GM18519 (cell line): ENCODE data around the gene UST.

ENCODE experiments used
- ATAC-seq: cut with Tn5 transposase; IDR thresholded peaks from one replicate; pipeline ENCODE4 v1.9.1; 2021; ENCODE audit warnings: mild to moderate bottlenecking, moderate library complexity; ENCODE audit not compliant: unreplicated experiment, low FRiP score

Gene UST, protein sequence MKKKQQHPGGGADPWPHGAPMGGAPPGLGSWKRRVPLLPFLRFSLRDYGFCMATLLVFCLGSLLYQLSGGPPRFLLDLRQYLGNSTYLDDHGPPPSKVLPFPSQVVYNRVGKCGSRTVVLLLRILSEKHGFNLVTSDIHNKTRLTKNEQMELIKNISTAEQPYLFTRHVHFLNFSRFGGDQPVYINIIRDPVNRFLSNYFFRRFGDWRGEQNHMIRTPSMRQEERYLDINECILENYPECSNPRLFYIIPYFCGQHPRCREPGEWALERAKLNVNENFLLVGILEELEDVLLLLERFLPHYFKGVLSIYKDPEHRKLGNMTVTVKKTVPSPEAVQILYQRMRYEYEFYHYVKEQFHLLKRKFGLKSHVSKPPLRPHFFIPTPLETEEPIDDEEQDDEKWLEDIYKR

DNA sequence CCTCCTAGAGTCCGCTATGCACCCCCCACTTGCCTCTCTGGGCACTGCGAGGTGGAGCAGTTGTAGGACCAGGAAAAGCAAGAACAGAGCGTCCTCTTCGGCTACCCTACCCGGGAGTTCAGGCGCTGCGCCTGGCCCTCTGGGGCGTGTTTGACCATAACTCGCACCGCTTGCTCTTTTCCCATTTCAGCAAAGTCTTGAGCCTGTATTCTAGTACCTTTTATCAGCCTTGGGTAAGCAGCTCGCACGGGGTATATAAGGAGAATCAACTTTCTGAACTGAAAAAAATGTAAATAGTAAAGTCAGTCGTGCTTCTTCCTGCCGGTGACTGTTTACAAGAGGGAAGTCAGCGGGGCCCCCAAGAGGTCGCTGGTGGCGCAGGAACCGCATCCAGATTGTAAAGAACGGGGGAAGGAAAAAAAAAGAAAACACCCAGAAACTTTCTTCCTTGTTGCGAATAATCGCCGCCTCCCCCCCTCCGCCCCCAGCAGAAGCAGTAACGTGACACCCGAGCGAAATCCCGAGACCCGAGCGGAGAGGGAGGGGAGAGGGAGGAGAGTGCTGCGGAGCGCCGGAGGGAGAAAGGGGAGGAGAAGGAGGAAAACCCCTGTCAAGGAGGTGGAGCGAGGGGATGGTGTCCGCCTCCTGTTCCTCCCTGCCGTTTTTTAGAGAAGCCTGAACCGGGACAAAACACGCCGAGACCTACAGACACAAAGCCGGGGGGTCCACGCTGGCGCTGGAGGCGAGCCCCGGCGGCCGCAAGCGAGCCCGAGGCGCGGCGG, at the start of gene UST:
UST (plus strand) TSS at position 668 of the 782 bp plus-strand sequence. CDS start 401 bp downstream, outside the sequence.
- no peak for ATAC-seq

DNA sequence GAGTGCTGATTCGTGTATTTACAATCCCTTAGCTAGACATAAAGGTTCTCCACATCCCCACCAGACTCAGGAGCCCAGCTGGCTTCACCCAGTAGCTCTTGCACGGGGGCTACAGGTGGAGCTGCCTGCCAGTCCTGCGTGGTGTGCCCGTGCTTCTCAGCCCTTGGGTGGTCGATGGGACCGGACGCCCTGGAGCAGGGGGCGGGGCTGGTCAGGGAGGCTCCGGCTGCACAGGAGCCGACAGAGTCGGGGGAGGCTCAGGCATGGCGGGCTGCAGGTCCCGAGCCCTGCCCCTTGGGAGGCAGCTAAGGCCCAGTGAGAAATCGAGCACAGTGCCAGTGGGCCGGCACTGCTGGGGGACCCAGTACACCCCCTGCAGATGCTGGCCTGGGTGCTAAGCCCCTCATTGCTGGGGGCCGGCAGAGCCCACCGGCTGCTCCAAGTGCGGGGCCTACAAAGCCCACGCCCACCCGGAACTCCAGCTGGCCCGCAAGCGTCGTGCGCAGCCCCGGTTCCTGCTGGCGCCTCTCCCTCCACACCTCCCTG, 48.9 kb upstream of the UST start:
- ATAC-seq = no peak

DNA sequence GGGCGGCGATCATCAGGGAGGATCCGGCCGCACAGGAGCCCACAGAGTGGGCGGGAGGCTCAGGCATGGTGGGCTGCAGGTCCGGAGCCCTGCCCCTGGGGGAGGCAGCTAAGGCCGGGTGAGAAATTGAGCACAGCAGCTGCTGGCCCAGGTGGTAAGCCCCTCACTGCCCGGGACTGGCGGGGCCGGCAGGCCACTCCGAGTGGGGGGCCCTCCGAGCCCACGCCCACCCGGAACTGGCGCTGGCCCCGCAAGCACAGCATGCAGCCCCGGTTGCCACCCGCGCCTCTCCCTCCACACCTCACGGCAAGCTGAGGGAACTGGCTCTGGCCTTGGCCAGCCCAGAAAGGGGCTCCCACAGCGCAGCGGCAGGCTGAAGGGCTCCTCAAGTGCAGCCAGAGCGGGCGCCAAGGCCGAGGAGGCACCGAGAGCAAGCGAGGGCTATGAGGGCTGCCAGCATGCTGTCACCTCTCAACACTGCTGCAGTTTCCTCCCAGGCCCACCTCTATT, 48.1 kb upstream of the UST start:
- ATAC-seq = no peak

DNA sequence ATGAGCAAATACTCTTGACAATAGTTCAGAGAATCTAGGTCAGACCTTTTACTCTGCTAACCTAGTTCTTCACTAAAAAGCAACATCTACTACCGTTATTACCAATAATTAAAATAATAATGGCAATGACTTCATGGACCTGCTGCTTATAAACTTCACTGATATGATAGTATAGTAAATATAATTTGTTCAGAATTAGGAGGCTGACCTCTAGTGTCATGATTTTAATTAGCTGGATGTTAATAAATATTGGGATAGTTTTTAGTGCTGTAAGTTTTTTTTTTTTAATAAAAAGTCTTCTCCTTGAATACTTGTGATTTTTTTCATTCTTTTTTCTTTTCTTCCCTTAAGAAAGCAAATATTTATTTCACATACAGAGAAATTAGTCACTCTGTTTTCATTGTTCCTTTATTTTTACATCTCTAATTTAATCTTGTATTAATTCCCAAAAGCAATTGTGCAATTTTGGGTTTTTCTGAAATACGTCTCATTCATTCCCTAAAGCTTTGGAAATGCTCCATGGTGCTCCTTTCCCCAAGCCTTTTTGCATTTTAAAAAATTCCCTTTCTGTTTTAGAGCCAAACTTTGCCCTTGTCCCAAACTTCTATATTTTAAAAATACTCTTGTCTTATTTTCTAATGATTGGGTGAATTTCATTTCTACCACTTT, 46.6 kb upstream of the UST start:
- ATAC-seq = no peak

DNA sequence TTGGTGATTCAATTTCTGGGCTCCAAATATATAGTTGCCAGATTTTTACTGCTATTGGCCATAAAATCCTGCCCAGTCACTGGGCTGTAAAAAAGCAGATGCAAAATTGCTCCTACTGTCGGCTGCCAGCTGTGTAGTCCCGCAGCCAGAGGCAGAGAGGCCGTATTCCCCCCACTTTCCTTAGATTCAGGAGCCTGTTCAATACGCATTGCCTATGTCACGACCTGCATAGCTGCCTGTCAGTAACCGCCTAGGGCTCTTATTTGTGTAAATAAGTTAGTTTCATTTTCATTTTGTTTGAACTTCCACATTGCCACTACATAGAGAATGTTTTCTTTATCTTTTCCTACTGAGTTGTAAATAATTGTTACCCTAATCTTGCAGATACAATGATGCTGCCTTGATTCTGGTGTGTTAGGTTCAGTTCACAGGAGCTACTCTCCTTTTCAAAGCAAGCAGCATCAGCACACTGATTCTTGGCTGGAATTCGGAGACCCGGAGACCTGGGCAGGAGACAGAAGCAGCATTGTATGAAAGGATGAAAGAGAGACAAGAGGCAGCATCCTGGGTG, 46.0 kb upstream of the UST start:
- ATAC-seq = peak; percentile 64

DNA sequence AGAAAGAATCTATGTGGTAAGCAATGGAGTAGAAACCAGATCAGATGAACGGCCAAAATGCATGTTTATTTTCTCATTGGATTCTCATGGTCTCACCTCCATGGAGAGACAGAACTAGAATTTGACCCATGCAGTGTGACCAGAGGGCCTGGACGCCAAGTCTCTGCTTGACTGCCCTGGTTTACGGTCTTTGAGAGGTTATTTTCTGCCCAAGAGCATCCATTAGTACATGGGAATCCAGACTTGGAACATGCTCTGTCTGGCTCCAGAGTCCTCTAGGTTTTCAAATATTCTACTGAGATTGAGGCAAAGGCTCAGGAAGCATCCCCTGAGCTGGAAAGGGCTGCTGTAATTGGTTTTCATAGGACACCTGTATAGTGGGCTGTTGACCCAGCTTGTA, 45.5 kb upstream of the UST start:
- no peak for ATAC-seq

DNA sequence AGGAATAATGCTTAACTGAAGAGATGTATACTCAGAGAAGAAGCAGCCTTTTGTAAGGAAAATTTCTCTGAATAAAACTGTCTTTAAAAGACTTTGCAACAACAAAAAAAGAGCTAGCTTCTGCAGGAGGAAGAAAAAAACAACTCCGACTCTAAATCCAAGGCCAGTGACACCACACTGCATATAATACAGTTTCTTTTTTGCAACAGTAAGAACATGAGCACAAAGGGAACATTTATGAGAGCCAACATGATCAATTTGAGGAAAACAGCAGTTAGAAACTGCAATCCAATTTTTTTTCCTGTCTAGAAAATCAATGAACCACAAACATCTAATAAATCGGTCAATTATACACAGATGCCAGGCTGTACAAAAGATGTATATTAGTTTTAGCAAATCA, 42.9 kb upstream of the UST start:
- no peak for ATAC-seq

DNA sequence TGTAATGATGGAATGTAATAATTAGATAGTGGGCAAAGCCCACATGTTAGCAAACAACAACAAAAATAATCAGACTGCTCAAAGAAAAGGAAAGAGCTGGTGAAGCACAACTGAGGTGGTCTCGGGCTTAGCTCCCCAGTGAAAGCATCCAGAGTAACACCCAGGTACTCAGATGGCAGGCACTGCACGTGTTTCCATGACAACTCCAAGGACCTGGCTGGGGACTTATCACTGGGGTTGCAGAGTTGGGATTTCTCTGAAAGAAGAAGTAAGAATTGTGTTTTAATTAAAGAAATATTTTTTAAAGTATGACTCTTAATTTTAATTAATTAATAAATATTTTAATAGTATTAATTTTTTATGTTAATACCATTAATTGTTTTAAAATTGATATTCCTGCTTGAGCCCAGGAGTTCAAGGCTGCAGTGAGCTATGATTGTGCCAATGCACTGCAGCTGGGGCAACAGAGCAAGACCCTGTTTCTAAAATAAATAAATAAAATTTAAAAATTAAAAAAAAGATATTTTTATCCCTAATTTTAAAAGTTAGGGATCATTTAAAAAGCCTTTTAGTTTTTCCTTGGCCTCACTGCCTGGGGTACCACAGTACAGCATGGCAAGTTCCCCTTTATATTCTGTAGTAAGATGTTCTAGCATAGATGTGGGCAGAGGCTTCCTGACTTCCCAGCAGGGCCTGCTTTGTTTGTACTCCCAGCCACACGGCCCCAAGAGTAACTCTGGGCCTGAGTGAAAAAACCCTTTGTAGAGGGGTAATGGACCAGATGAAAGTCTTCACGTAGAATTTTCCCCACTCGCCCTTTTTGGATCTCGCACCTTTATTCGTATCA, 42.2 kb upstream of the UST start:
- ATAC-seq = no peak

GRCh38 chr6:148708707-148709106, 38.1 kb upstream of the UST start:
- no peak for ATAC-seq

DNA sequence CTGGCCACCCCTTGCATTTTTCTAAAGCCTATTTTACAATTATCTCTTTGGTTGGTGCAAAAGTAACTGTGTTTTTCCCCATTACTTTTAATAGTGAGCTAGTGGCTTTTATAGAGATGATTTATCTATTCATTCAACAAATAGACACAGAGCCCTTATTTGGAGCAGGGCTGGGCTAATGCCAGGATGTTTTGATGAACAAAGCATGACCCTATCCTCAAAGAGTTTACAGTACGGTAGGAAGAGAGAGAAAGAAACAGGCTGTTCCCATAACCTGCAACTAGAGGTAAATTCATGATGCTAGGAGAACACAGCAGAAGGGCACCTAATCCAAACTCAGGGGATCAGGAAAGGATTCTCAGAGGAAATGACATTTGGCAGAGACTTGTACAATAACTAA, 37.3 kb upstream of the UST start:
- ATAC-seq = no peak

DNA sequence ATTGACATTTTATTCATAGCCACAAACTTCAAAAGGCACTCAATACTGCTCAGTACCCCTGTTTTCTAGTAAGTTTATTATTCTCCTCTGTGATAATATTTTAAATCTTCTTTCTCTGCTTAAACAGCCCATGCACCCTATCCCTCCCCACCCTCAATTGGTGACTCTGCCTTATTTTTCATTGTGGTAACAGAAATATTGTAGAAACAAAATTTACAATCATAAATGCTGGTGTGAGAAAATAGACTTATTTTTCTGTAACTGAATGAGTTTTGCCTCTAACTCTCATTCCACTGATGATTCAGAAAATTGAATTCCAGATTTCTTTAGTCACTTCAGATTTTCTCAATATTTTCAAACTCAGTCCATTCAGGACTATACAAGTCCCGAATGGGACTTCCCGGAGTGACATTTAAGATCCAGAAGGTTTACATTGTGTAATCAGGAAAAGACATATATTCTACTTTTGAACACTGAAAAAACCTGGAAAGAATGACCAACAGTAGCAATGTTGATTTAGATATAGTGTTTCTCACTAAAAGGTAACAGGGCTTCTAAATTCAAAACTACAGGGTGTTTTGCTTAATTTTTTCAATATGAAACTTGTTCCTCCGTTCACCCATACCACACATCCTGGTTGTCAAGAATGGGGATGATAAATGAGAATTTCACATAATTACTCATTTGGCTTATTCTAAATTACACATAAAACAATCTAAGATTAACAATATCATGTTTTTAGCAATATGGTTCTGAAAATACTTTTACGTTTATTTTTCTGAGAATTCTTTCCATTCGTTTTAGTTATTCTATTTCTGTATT, 34.8 kb upstream of the UST start:
- no peak for ATAC-seq

- no peak for ATAC-seq
Observed at GRCh38 chr6:148713033-148713738, 33.6 kb upstream of the UST start.

GRCh38 chr6:148713921-148714320, 32.9 kb upstream of the UST start:
- no peak for ATAC-seq

DNA sequence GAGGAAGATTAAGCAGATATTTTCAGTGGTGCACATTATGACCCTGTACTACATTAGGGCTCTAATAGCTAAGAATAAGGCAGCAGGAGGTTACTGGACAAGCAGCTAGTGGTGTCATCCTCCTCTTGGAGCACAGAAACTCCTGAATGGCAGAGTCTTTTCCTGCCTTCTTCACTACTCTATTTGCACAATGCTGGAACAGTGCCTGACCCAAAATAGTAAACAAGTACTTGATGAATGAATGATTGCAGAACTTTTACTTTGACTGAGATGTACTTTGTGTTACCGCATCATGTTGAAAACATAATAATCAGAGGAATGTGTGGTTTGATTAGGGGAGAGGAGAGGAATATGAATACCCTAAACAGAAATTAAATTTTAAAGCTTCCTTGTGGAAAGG, 30.0 kb upstream of the UST start:
- no peak for ATAC-seq

GRCh38 chr6:148720406-148720805, 26.4 kb upstream of the UST start:
- no peak for ATAC-seq

DNA sequence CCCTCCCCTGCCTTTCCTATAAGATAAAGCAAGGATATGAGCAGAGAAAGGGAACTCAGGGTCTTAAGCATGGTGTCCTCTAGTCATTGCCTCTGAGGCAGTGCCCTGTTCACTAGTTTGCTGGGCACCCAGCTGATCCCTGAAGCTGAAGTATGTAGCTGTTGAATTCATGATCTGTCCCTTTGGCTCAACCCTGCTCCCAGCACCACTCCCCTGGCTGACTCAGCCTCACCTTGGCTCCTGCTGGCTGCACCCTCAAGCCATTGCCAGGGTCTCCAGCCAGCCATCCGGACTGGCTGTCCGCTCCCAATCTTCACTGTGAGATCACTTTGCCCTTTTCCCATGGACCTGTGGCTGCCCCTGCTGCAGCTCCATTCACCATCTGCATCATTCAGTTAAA, 25.9 kb upstream of the UST start:
- ATAC-seq = no peak

- no peak for ATAC-seq
Observed at GRCh38 chr6:148723484-148723883, 23.3 kb upstream of the UST start.

- no peak for ATAC-seq
Observed at GRCh38 chr6:148724428-148724827, 22.4 kb upstream of the UST start.
